ENCODE measurements around the gene SPN. TPM values are rescaled to one million over a fixed set of nuclear protein-coding genes. Genes with fewer than 3 reads are reported as not detected.

SPN gene
- polyA plus RNA-seq, 1 of the 3 experiments (the other 2 are of a cell fraction), result 0.10 TPM

DNA sequence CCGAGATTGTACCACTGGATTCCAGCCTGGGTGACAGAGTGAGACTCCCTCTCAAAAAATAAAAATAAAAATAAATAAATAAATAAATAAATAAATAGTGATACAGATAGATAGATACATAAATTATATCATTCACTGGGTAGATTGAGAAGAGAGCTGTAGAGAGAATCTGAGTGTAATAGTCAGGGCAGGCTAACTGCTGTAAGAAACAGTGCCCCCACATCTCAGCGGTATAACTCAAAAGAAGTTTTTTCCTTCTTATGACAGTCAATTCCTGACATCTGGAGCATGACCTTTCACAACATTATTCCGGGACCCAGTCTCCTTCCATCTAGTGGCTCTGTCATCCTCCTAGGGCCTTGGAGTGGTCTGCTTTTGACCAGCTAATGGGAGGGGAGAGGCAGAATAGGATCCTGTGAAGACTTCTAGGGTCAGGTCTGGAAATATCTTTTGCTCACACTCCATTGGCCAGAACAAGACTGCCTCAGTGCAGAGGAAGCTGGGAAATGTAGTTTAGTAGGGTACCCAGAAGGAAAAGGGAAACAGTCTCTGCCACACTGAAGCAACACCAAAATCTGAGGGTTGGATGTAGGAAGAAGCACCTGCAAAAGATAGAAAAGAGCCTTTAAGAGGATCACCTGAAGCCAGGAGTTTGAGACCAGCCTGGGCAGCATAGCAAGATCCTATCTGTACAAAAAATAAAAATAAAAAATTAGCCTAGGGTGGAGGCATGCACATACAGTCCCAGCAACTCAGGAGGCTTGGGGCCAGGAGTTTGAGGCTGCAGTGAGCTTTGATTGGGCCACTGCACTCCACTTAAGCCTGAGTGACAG lies 13.0 kb downstream of the SPN start:
- H3K4me2 ChIP-seq, result no peak overlapping the region
- no peak overlapping the region for H3K27ac ChIP-seq (ENCODE audit: low read depth in 2 of 2, low read length in 1 of 2)
- H3K9me3 ChIP-seq, result no peaks in the 10 kb centered on the region
- ChIA-PET CTCF (interaction anchor here (1.1 to 1.2 kb wide), 2 partner anchors 46 to 53 kb away, joined by 4 read pairs; no protein-coding TSS in a partner anchor), POLR2A (no interaction called here)
- no peaks in the 10 kb centered on the region for H3K27me3 ChIP-seq (ENCODE audit: insufficient read depth)
- H3K9me2 ChIP-seq, result no peaks in the 10 kb centered on the region
- no peak overlapping the region for H3K9ac ChIP-seq
- H3F3A ChIP-seq (replicated peaks; ENCODE audit: insufficient read depth), result no peaks in the 10 kb centered on the region
- no peaks in the 10 kb centered on the region for H3K36me3 ChIP-seq (replicated peaks in 1 of 2; ENCODE audit: control insufficient read depth in 1 of 2, insufficient read depth in 2 of 2, low read length in 1 of 2)
- H3K79me2 ChIP-seq (ENCODE audit: insufficient read depth), result no peaks in the 10 kb centered on the region
- TF ChIP-seq, protein P1, sequence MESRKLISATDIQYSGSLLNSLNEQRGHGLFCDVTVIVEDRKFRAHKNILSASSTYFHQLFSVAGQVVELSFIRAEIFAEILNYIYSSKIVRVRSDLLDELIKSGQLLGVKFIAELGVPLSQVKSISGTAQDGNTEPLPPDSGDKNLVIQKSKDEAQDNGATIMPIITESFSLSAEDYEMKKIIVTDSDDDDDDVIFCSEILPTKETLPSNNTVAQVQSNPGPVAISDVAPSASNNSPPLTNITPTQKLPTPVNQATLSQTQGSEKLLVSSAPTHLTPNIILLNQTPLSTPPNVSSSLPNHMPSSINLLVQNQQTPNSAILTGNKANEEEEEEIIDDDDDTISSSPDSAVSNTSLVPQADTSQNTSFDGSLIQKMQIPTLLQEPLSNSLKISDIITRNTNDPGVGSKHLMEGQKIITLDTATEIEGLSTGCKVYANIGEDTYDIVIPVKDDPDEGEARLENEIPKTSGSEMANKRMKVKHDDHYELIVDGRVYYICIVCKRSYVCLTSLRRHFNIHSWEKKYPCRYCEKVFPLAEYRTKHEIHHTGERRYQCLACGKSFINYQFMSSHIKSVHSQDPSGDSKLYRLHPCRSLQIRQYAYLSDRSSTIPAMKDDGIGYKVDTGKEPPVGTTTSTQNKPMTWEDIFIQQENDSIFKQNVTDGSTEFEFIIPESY (IDR thresholded peaks at IDR 0.05; ENCODE audit: borderline replicate concordance, low read depth), result no peak
- 0 out of 2 replicates have a peak, but pooled peaks have one; percentile 22 for TF ChIP-seq MXI1 (IDR thresholded peaks at IDR 0.05; ENCODE audit: low read depth, low read length)
- no peaks in the 10 kb centered on the region for H4K20me1 ChIP-seq (ENCODE audit: insufficient read depth)
- 47% methylated on average over 3 of the region's 3 CpGs for WGBS (ENCODE audit: low lambda C conversion rate)
- peak; percentile 67 for DNase-seq
- H3K4me3 ChIP-seq (ENCODE audit: low read depth in 2 of 2, low read length in 1 of 2), result no peak overlapping the region
- peak overlapping the region; percentile 67 for H2AFZ ChIP-seq (ENCODE audit: low read depth)
- peaks cover 0 to 2% of the 10 kb centered on the region in 2 experiments; a peak in 1 of 4 replicates for H3K4me1 ChIP-seq (ENCODE audit: control insufficient read depth in 1 of 2, insufficient read depth in 2 of 2, low read depth in 1 of 2, low read length in 1 of 2)

DNA sequence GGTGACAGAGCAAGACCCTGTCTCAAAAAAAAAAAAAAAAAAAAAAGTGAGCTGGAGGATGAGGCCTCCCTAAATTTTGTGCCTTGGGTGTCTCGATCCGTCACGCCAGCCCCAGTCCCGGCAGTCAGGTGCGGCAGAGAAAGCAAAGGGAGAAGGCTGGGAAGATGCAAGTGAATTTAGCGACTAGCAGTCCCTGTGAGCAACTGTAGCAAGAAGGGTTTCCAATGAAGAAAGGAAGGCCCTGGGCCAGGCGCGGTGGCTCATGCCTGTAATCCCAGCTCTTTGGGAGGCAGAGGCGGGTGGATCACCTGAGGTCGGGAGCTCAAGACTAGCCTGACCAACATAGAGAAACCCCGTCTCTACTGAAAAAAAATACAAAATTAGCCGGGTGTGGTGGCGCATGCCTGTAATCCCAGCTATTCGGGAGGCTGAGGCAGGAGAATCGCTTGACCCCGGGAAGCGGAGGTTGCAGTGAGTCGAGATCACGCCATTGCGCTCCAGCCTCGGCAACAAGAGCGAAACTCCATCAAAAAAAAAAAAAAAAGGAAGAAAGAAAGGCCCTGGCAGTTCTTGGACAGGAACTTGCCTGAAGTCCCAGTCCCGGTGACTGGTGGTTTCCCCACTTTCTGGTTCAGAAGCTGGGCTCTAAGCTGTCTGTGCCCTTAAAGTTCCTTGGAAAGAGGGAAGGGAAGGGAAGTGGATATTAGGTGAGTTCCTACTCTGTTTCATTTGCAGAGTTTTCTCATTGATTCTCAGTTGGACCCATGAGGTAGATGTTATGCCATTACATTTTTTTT lies 14.1 kb downstream of the SPN start:
- no peak overlapping the region for H3K4me2 ChIP-seq
- no peaks in the 10 kb centered on the region for H3K9me2 ChIP-seq
- no peak overlapping the region for H3K4me3 ChIP-seq (ENCODE audit: low read depth in 2 of 2, low read length in 1 of 2)
- POLR2A ChIA-PET, result no interaction called here
- H3K9me3 ChIP-seq, result no peaks in the 10 kb centered on the region
- H3K79me2 ChIP-seq (ENCODE audit: insufficient read depth), result no peaks in the 10 kb centered on the region
- H3K9ac ChIP-seq, result no peak overlapping the region
- no peaks in the 10 kb centered on the region for H3K27me3 ChIP-seq (ENCODE audit: insufficient read depth)
- peaks cover 0 to 2% of the 10 kb centered on the region in 2 experiments; a peak in 1 of 4 replicates for H3K4me1 ChIP-seq (ENCODE audit: control insufficient read depth in 1 of 2, insufficient read depth in 2 of 2, low read depth in 1 of 2, low read length in 1 of 2)
- no peak overlapping the region for H2AFZ ChIP-seq (ENCODE audit: low read depth)
- CTCF ChIA-PET, result interaction anchor here (1.2 to 1.5 kb wide), 2 partner anchors 20 to 45 kb away, joined by 3 to 4 read pairs; no protein-coding TSS in a partner anchor
- no peaks in the 10 kb centered on the region for H3F3A ChIP-seq (replicated peaks; ENCODE audit: insufficient read depth)
- H3K36me3 ChIP-seq (replicated peaks in 1 of 2; ENCODE audit: control insufficient read depth in 1 of 2, insufficient read depth in 2 of 2, low read length in 1 of 2), result no peaks in the 10 kb centered on the region
- DNase-seq, result no peak
- H3K27ac ChIP-seq (ENCODE audit: low read depth in 2 of 2, low read length in 1 of 2), result no peak overlapping the region
- 91% methylated on average over 23 of the region's 23 CpGs for WGBS (ENCODE audit: low lambda C conversion rate)
- no peaks in the 10 kb centered on the region for H4K20me1 ChIP-seq (ENCODE audit: insufficient read depth)
- TF ChIP-seq RFX5 (IDR thresholded peaks at IDR 0.05; ENCODE audit: low read length) (no peak), TAF1 (IDR thresholded peaks at IDR 0.05; ENCODE audit: borderline replicate concordance, low read depth, low read length) (no peak), EP300 (IDR thresholded peaks at IDR 0.05; ENCODE audit: borderline replicate concordance in 1 of 2, low read depth in 1 of 2, low read length in 1 of 2) (no peak), POLR2AphosphoS5 (IDR thresholded peaks at IDR 0.05; ENCODE audit: low read depth, low read length) (no peak), RXRA (IDR thresholded peaks at IDR 0.05; ENCODE audit: borderline replicate concordance, low read depth) (no peak), SIN3A (IDR thresholded peaks at IDR 0.05; ENCODE audit: borderline replicate concordance, low read depth, low read length) (no peak), MEF2A (IDR thresholded peaks at IDR 0.05; ENCODE audit: borderline replicate concordance, low read depth) (no peak), GABPA (IDR thresholded peaks at IDR 0.05; ENCODE audit: low read depth) (no peak), JUND (IDR thresholded peaks at IDR 0.05) (no peak)
- TF ChIP-seq, protein P2, sequence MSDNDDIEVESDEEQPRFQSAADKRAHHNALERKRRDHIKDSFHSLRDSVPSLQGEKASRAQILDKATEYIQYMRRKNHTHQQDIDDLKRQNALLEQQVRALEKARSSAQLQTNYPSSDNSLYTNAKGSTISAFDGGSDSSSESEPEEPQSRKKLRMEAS (IDR thresholded peaks at IDR 0.05; ENCODE audit: low read depth), result no peak
- TF ChIP-seq, protein P1 (IDR thresholded peaks at IDR 0.05; ENCODE audit: borderline replicate concordance, low read depth), result no peak
- TF ChIP-seq, protein P3, sequence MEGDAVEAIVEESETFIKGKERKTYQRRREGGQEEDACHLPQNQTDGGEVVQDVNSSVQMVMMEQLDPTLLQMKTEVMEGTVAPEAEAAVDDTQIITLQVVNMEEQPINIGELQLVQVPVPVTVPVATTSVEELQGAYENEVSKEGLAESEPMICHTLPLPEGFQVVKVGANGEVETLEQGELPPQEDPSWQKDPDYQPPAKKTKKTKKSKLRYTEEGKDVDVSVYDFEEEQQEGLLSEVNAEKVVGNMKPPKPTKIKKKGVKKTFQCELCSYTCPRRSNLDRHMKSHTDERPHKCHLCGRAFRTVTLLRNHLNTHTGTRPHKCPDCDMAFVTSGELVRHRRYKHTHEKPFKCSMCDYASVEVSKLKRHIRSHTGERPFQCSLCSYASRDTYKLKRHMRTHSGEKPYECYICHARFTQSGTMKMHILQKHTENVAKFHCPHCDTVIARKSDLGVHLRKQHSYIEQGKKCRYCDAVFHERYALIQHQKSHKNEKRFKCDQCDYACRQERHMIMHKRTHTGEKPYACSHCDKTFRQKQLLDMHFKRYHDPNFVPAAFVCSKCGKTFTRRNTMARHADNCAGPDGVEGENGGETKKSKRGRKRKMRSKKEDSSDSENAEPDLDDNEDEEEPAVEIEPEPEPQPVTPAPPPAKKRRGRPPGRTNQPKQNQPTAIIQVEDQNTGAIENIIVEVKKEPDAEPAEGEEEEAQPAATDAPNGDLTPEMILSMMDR (IDR thresholded peaks at IDR 0.05), result no peak
- TF ChIP-seq, protein P4, sequence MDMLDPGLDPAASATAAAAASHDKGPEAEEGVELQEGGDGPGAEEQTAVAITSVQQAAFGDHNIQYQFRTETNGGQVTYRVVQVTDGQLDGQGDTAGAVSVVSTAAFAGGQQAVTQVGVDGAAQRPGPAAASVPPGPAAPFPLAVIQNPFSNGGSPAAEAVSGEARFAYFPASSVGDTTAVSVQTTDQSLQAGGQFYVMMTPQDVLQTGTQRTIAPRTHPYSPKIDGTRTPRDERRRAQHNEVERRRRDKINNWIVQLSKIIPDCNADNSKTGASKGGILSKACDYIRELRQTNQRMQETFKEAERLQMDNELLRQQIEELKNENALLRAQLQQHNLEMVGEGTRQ (IDR thresholded peaks at IDR 0.05; ENCODE audit: borderline replicate concordance, low read depth, low read length), result no peak
- TF ChIP-seq, protein P5, sequence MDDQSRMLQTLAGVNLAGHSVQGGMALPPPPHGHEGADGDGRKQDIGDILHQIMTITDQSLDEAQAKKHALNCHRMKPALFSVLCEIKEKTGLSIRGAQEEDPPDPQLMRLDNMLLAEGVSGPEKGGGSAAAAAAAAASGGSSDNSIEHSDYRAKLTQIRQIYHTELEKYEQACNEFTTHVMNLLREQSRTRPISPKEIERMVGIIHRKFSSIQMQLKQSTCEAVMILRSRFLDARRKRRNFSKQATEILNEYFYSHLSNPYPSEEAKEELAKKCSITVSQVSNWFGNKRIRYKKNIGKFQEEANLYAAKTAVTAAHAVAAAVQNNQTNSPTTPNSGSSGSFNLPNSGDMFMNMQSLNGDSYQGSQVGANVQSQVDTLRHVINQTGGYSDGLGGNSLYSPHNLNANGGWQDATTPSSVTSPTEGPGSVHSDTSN (IDR thresholded peaks at IDR 0.05), result no peak

Data from SK-N-SH (cell line).